HG03066 (cell line): ENCODE measurements around the gene SLC12A8.
"Not testable (repeated sequence)": the region's sequence is repeated elsewhere in the genome, so short reads cannot be mapped to it uniquely, and the experiment has no call there.

Source experiments
- ATAC-seq: cut with Tn5 transposase; IDR thresholded peaks from one replicate; pipeline ENCODE4 v1.9.1; 2021; ENCODE audit warnings: low read depth; ENCODE audit not compliant: unreplicated experiment

SLC12A8 gene

DNA sequence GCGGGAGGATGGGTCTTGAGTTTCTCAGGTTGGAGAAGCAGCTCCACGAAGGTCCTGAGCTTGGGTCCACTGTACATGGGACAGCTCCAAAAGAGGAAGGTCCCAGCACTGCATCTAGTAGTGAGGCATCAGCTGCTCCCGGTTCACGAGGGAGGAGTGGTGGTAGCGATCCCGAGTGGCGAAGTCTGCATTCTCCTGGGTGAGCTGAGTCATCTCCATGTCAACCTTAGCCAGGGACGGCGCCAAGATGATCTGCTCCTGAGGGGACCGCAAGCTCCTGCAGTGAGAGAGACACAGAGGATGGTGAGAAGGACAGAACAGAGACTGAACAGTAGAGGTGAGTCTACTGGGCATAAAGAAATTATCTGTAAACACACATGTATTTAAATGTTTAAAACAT is 128.8 kb downstream of the SLC12A8 start:
- ATAC-seq, result no peak

DNA sequence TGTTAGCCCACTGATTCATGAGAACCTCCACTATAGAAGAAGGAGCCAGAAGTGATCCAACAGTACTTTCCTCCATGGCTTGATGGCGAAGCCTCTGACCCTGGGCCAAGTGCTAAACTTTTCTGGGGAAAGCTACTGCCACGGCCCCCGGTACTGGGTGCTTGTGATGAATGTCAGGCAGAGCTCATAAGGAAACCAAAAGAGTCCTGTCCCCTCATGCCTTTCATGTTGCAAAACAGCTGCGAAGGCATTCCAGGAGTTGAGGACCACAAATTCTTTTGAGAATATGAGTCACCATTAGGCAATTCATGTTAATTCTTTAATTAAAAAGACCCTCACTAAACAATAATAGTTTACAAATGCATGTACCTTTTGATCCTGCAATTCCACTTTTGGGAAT is 130.2 kb downstream of the SLC12A8 start:
- not testable (repeated sequence) for ATAC-seq

DNA sequence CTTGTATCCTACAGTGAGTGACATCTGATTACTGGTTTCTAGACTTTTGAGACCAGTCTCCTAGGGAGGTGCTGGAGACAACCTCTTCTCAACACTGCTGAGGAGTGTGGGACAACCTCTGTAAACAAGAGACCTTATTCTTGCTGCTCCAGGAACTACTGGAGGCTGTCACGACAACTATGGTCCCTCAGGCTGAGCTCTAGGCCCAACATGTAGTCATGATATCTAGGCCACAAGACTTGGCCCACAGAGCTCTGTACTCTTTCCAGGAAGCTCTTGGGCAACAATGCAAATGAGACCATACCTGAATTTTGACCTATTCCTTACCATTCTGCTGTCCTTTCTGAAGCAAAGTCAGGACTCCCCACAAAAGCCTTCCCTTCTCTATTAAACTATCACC is 132.5 kb downstream of the SLC12A8 start:
- no peak for ATAC-seq

DNA sequence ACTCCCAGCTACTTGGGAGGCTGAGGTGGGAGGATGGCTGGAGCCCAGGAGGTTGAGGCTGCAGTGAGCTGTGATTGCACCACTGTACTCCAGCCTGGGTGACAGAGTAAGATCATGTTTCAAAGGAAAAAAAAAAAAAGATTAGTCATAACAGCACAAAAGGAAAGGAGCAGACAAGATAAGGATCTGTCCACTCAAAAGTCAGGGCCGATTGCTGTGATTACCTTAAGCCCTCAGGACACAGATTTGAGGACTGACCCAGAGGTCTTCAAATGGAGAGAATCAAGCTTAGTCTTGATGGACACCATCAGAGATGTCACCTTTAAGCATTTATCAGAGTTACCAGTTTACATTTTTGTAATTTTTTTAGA is 132.9 kb downstream of the SLC12A8 start:
- no peak for ATAC-seq

DNA sequence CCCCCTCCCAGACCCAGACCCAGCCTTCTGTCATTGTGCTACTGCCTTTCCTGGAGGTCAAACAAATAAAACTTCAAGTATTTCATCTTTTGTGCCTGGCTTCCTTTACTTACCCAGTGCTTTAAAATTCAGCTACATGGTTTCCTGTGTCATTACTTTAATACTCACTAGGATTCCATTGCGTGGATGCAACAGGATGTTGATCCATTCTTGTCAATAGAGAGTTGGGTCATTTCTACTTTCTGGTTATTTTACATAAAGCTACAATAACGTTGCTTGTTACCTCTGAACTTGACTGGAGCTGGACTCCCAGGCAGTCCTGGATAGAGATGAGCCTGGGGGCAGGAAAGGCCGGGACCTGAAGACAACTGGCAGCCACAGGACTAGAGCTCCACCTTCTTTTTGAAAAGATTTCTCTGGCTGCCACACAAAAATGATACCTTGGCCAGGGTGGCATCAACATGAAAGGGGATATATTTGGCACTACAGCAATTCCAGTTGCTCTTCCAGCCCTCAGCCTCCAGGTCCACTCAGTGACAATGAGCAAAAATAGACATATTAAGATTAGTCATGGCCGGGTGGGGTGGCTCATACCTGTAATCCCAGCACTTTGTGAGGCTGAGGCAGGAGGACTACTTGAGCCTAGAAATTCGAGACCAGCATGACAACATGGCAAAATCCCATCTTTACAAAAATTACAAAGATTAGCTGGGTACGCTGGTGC is 133.4 kb downstream of the SLC12A8 start:
- ATAC-seq, result no peak

DNA sequence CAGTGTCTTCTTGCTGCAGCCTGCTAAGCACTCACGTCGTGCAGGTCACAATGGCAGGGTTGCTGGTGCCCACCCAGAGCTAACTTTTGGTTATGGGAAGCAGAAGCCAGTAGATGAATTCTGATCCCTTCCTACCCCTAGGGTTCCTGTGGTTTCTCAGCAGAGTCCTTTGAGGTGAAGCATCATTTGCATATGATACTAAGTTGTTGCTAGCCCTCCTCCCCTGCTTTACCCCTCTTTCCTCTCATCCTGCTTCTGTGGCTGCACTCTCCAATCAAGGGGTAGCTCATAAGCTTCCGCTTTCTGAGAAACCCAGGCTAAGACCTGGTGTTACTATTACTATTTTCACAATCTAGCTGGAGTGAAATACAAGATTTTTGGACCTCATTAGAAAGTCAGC is 134.7 kb downstream of the SLC12A8 start:
- ATAC-seq, result no peak

DNA sequence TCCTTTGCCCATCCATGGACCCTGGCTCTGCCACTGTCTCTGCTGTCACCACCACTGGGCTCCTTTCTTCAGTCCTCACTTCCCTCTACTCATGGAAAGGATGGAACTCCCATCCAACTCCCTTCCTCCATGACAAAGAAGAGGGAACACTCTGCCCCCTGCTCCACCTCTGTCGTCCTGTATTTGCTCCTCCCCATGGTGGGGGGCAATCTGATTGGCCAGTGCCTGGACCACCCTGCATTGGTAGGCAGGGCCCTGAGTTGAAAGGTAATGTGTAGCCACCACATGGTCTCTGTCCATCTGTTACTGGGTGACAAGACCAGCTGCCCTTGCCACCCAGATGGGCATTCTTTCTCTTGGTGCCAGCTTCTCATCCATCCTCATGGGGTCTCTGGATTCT is 136.1 kb downstream of the SLC12A8 start:
- no peak for ATAC-seq

DNA sequence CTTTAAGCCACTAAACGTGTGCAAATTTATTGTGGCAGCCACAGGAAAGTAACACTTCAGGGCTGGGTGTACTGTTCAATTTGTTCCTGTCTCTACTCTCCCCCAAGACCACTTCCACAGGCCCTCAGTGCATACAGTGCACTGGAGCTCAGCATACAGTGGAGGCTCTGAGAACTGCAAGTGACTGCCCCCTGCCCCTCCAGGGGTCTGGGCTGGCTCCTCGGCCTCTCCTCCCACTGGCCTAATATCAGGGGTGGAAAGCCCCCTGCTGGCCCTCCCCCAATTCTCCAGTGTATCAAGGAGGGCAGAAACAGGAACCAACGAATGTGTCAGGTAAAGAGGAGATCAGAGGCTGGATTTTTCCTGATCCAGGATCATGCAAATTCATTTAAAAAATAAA is 136.8 kb downstream of the SLC12A8 start:
- no peak for ATAC-seq

DNA sequence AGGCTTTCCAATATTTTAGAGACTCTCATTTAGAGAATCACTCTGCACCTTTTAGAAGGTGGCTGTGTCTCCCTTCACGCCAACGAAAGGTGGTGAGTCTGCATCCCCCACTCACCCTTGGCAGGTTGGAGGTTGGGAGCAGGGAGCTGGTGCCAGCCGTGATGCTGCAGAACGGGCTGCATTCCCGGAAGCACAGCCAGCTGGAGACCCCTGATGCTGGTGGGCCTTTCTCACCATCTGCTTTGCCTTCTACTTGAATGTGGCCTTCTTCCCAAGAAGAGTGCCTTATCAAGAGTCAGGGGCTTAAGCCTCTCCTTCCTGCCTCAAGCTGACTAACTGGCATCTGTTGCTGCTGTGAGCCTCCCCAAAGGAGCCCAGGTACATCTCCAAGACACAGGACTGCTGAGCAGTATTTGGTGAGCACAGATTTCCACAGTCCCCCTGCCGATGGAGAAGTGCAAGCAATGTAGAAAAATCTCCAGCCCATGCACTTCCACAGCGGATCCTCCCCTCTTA is 139.1 kb downstream of the SLC12A8 start:
- ATAC-seq, result no peak

DNA sequence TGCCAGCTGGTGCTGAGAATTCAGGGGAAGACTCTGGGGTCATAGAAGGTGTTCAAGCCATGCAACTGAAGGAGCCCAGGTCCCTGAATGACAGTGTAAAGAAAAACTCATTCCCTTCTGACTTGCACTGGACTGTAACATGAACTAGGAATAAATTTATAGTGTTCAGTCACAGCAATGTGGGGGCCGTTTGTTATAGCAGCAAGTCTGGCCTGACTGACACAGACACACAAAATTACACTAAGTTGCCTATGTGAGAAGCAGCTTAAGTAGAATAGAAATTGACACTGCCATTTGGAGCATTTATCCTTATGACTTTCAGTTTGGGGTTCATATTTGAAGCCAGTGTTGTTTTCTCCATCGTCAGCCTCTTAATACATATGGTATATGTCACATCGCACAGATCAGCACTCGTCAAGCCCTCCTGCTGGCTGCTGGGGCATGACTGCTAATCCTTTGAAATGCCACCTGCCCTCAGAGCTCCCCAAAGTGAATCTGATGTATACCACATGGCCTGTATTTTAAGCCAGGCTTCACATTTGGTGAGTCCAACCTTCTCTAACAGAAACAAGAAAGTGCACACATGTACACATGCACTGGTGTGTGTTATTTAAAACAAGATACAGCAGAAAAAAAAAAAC is 139.7 kb downstream of the SLC12A8 start:
- no peak for ATAC-seq

DNA sequence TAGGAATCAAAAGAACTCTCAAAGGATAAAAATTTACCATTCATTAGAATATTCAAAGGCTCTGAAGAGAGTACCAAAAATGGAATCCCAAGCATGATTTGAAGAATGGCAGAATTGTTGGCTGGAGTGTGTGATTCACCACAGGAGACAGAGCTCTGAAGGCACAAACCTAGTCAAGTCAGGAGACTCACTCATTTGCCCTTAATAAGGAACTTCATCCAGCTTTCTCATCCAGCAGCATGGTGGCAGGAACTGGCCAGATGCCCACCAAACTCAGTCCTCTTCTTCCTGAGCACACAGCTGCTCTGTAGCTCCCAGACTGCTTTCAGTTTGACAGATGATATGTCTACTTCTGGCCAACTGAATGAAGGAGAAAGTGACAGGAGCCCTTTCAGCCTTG is 140.2 kb downstream of the SLC12A8 start:
- no peak for ATAC-seq

DNA sequence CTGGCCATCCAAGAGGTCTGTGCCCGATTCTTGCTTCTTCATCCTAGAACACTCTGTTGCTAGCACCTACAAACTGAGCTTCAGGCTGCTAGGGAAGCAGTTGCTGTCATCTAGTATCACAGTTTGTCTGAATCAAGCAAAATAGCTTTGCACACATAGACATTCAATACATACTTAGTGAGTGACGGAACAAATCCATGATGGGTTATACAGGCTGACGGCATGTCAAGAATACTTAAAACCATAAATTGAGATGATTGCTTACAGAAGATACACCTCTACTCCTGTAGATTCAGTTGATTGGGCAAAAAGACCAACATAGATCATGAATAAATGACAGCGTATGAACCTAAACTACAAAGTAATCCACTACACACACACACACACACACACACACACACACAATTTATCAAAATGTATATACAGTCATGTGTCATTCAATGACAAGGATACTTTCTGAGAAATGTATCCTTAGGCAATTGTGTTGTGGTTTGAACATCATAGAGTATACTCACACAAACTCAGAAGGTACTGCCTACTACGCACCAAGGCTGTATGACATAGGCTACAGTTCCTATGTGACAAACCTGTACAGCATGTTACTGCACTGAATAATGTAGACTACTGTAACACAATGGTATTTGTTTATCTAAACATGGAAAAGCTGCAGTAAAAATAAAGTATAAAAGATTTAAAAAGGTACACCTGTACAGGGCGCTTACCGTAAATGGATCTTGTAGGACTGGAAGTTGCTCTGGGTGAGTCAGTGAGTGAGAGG is 142.4 kb downstream of the SLC12A8 start:
- no peak for ATAC-seq

DNA sequence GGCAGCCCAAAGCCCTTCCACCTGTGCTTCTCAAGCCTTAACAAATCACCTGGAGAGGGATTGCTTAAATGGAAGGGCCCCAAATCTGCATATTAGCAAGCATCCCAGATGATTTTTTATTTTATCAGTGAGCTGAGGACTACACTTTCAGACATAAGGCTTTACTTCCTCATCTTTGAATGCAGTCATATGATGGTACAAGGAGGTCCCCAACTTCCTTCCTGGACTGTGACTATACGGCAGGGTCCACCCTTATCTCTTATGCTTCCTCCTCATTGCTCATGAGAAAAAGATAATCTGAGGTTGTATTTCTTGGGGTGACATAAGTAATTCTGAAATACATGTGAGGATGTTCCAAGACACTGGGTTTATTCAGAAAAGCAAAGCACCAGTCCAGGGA is 143.1 kb downstream of the SLC12A8 start:
- no peak for ATAC-seq

DNA sequence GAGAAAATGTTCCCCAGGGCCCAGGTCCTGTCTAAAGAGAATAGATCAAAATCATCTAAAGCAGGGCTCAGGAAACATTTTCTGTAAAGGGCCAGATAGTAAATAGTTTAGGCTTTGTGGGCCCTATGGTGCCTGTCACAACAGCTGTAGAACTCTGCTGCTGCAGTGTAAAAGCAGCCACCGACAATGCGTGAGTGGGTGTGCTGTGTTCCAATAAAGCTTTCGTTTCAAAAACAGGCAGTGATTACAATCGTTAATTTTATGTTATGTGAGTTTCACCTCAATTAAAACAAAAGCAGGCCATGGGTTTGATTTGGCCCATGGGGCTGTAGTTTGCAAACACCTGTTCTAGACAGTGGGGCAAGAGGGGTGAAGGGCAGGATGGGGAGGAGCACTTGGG is 144.3 kb downstream of the SLC12A8 start:
- no peak for ATAC-seq

DNA sequence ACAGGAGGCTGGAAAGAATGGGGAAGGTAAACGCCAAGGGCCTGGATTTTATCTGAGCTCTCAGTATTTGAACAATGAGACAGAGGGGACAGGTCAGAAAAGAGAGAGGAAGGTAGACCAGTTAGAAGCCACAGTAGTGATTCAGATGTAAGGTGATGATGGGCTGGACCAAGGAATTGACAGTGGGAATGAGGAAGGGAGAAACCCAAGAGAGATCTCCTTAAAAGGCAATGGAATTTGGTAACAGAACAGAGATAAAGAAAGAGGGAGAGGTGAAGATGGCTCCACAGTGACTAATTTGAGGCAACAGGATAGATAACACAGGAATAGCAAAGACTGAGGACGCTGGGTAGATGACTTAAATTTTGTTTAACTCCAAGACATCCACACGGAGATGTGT is 145.3 kb downstream of the SLC12A8 start:
- ATAC-seq, result no peak

DNA sequence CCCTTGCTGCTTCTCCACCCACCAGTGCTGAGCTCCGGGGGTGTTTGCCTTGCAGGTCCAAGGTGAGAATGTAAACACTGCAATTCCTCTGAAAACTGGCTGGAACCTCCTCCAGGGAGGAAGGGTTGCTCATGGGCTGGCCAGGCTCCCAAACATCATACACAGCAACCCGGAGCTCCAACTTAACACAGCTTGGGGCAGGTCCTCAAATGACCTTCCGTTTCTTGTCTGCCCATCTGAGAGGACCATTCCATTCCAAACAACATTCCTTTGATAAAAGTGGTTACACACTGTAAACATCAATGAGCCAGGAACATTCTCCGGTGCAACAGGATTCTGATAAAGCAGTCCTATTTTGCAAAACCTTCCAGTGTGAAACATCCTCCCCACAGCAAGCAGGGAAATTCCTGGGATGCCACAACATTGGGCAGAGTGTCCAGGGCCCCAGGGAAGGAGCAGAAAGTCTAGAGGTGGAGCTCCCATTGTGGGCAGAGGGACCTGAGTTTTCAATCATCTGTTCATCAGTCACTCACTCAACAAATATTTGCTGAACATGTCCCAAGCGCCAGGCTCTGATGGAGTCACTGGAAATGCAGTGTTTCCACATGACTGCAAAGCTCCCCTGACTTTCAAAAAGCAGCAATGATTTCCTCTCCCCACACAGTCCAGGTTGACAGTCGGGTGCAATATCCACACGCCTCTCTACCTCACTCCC is 149.5 kb downstream of the SLC12A8 start:
- no peak for ATAC-seq

DNA sequence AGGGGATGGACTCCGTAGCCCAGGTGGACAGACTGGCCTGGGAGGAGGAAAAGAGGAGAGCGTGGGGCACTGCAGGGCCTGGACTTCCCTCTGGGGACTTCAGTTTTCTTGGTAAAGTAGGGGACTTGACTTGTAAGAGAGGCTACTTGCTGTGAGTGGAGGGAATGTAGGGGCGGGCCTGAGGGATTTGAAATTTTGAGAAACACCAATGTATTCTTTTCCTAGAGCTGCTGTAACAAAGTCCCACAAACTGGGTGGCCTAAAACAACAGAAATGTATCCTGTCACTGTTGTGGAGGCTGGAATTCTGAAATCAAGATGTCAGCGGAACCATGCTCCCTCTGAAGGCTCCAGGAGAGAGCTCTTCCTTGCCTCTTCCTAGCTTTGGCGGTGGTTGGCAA is 150.9 kb downstream of the SLC12A8 start:
- no peak for ATAC-seq

DNA sequence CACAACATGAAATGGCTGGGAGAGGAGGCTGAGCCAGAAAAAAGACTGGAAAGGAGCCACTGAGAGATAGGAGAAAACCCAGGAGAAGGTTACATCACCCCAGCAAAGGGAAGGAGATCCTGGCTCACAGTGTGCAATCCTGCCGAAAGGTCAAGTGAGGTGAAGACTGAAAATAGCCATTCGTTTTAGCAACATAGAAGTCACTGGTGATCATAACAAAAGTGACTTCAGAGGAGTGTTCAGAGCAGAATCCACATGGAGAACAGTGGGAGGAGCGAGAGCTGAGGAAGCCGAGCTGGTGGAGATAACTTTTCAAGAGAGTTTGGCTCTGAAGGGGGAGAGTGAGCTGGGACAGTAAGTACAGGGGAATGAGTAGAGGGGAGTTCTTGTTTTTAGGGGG is 151.4 kb downstream of the SLC12A8 start:
- ATAC-seq, result no peak

DNA sequence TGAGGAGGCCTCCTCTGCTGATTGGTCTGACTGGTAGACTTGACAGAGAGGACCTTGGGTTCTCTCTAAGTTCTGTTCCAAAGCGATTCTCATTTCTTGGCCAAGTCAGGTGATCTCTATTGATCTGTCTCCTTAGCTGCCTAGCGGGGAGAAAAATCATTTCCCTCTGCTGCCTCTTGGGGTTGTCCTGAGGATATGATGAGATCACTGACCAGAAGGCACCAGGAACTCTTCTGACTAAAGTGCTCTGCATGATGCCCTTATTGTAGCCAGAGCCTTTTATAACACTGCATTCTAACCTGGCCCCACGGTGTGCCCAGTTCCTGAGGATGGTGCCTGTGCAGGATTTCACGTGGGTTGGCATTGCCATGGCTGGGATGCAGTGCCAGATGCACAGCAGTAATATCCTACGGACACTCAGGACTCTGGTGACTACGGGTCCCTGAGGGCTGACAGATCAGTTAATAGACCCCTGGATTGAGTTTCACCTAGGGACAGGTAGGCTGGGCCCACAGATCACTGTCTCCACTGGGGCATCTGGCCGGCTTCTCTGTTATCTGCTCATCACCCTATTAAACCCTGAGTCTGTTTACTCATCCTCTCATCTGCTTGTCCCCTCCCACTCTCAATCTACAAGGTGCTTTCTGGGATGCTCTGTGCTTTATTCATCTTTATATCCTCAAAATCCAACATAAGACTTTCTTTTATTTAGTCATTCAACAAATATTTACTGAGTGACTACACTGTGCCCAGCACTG is 152.9 kb downstream of the SLC12A8 start:
- ATAC-seq, result no peak

DNA sequence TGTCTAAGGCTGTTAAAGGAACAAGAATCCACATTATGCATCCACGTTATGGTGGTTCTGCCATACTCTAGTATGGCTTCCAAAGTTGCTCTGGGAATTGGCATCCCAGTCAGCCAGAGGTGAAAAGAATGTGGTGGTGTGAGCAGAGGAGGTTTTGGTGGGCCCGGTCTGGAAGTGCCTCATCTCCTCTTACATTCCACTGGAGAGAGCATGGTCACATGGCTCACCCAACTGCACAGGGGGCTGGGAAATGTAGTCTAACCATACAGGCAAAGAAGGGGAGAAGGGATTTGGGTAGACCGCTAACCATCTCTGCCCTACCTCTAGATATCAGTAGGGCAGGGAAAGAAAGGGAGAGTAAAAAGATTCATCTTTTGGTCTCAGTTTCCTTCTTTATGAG is 153.6 kb downstream of the SLC12A8 start:
- ATAC-seq, result no peak
